Panc1 (cell line): Measurements from ENCODE around the gene RHBDF2. TPM values are rescaled to one million over a fixed set of nuclear protein-coding genes. Genes with fewer than 3 reads are reported as not detected.

Experiments used
- ATAC-seq: fragments of 200-7000 bp; cut with Tn5 transposase; 2 replicates; pipeline ENCODE4 v1.9.1; 2020; ENCODE audit warnings: mild to moderate bottlenecking, moderate library complexity
- BruUV-seq: library from RNA; stranded (reverse); fragments of 400-500 nt; replicated peaks from 2 replicates; lab custom pipeline; 2021; lab: Mats Ljungman, UMichigan
- CTCF ChIA-PET: fragments of 300-600 bp; sonication (Branson Sonifier 250); formaldehyde crosslinking; loops from one replicate; lab custom pipeline; 2022; ENCODE audit warnings: antibody characterized with exemption; lab: Charles Lee
- POLR2A ChIA-PET: fragments of 300-600 bp; sonication (Branson Sonifier 250); formaldehyde crosslinking; loops from one replicate; lab custom pipeline; 2022; ENCODE audit warnings: antibody characterized with exemption; lab: Charles Lee
- DNase-seq: peaks from one replicate; pipeline ENCODE4 v3.0.0-alpha.2; 2010; ENCODE audit warnings: low read depth, low spot score
- H3K27ac ChIP-seq: 2 replicates; pipeline ENCODE4 v1.5.1; 2011; ENCODE audit warnings: mild to moderate bottlenecking, low read length, inconsistent platforms
- H3K27me3 ChIP-seq: fragments of 200-500 bp; sonication (Bioruptor generic); 2 replicates; pipeline ENCODE4 v1.6.0; 2014; ENCODE audit warnings: low read length, inconsistent platforms; ENCODE audit not compliant: control insufficient read depth, insufficient read depth
- H3K36me3 ChIP-seq: fragments of 200-500 bp; sonication (Bioruptor generic); 2 replicates; pipeline ENCODE4 v1.5.1; 2014; ENCODE audit warnings: inconsistent platforms, mild to moderate bottlenecking, low read length, moderate library complexity; ENCODE audit not compliant: control insufficient read depth, insufficient read depth
- H3K4me1 ChIP-seq: 2 replicates; pipeline ENCODE4 v1.5.1; 2011; ENCODE audit warnings: inconsistent platforms, mild to moderate bottlenecking, low read length, moderate library complexity; ENCODE audit not compliant: control insufficient read depth, insufficient read depth
- H3K4me3 ChIP-seq, 2 experiments: 2 replicates each; pipeline ENCODE4 v1.5.1; 2011 to 2012; ENCODE audit warnings: low read depth in 2 of 2, low read length in 2 of 2, mild to moderate bottlenecking in 2 of 2, inconsistent platforms in 1 of 2, moderate library complexity in 1 of 2
- H3K9me3 ChIP-seq: fragments of 200-500 bp; sonication (Bioruptor generic); 2 replicates; pipeline ENCODE4 v1.5.1; 2014; ENCODE audit warnings: low read depth, mild to moderate bottlenecking, inconsistent platforms, low read length, moderate library complexity; ENCODE audit not compliant: control insufficient read depth, insufficient read depth
- POLR2AphosphoS5 ChIP-seq: IDR thresholded peaks from 2 replicates; pipeline ENCODE4 v1.6.1; 2012; ENCODE audit warnings: mild to moderate bottlenecking, low read depth, low read length, moderate library complexity
- SIN3A ChIP-seq: IDR thresholded peaks from 2 replicates; pipeline ENCODE4 v1.6.1; 2012; ENCODE audit warnings: low read depth, mild to moderate bottlenecking, low read length, moderate library complexity, borderline replicate concordance; ENCODE audit not compliant: insufficient read depth
- TCF7L2 ChIP-seq: IDR thresholded peaks from 2 replicates; pipeline ENCODE4 v1.6.1; 2011; ENCODE audit warnings: mild to moderate bottlenecking, low read depth, low read length, inconsistent platforms
- in situ Hi-C: cut with HindIII; loops from 2 replicates; pipeline ENCODE4 v1.10.0; 2016; ENCODE audit warnings: low sequenced_read_pairs, low pct_unique_long_range_greater_than_20kb
- intact Hi-C: fragments of 100-400 bp; cut with micrococcal nuclease; formaldehyde crosslinking; loops from one replicate; pipeline ENCODE4 v1.10.0; 2022; ENCODE audit not compliant: unreplicated experiment
- total RNA-seq: library from RNA; stranded (reverse); gene quantifications from one replicate; pipeline ENCODE4 v1.2.1, GENCODE V29; 2021; ENCODE audit not compliant: unreplicated experiment
- TF ChIP-seq, protein P1 (sequence below): fragments of 450-650 bp; IDR thresholded peaks from 2 replicates; pipeline ENCODE4 v1.5.1; 2017; ENCODE audit warnings: mild to moderate bottlenecking
- TF ChIP-seq, protein P2 (sequence below), 2 experiments: IDR thresholded peaks; 2 replicates each; pipeline ENCODE4 v1.6.1; 2011 to 2012; ENCODE audit warnings: low read depth in 2 of 2, control low read depth in 1 of 2, low read length in 1 of 2, mild to moderate bottlenecking in 1 of 2, moderate library complexity in 1 of 2; ENCODE audit not compliant: insufficient read depth in 1 of 2

The RHBDF2 gene
- total RNA-seq, 1 experiment from 2014 or later = 67.8 TPM

DNA sequence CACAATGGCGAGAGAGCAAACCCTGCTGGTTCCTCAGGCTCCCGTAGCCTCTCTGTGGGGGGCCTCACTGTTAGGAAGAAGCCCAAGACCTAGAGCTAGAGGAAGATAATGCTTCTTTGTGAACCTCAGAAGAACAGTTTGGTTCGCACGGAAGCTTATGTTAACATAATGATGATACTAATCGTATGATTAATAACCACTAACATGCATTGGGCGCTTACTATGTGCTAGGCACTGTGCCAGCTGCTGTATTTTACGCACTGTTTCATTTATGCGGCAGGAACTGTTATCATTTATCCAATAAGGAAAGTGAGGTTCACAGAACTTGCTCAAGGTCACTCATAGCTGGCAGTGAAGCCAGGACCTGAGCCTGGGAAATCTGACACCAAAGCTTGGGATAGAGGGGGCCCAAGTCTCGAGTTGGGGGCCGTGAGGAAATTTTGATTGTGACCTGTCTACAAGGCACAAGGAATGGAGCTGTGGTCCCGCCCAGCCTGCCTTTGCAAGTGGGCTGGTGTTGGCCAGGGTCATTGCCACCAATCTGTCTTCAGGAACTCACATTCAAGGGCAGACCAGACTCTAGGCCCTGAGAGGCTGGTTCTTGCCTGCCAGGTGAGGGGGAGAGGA, 45.4 kb upstream of the RHBDF2 start:
- Histone ChIP-seq H3K27me3 (no peaks in the 10 kb centered on the region), H3K27ac (peak overlapping the region; percentile 36; the same call in 1 of the 2 replicates), H3K36me3 (no peaks in the 10 kb centered on the region), H3K4me1 (peaks cover 30% of the 10 kb centered on the region), H3K4me3 (no peak overlapping the region), H3K9me3 (no peaks in the 10 kb centered on the region)
- CTCF ChIA-PET = interaction anchor here (0.6 to 2.2 kb wide), 5 partner anchors 11 to 199 kb away, joined by 3 to 11 read pairs (median 6); no protein-coding TSS in a partner anchor
- no peak for DNase-seq
- ATAC-seq = peak; percentile 68
- POLR2A ChIA-PET = interaction anchor here (0.6 kb wide), 1 partner anchor 181 kb away, joined by 4 read pairs; no protein-coding TSS in a partner anchor
- in situ Hi-C loops = no loop called here
- TF ChIP-seq, protein P1, sequence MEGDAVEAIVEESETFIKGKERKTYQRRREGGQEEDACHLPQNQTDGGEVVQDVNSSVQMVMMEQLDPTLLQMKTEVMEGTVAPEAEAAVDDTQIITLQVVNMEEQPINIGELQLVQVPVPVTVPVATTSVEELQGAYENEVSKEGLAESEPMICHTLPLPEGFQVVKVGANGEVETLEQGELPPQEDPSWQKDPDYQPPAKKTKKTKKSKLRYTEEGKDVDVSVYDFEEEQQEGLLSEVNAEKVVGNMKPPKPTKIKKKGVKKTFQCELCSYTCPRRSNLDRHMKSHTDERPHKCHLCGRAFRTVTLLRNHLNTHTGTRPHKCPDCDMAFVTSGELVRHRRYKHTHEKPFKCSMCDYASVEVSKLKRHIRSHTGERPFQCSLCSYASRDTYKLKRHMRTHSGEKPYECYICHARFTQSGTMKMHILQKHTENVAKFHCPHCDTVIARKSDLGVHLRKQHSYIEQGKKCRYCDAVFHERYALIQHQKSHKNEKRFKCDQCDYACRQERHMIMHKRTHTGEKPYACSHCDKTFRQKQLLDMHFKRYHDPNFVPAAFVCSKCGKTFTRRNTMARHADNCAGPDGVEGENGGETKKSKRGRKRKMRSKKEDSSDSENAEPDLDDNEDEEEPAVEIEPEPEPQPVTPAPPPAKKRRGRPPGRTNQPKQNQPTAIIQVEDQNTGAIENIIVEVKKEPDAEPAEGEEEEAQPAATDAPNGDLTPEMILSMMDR = no peak
- TF ChIP-seq TCF7L2 (no peak), POLR2AphosphoS5 (no peak), SIN3A (no peak)
- TF ChIP-seq, protein P2, sequence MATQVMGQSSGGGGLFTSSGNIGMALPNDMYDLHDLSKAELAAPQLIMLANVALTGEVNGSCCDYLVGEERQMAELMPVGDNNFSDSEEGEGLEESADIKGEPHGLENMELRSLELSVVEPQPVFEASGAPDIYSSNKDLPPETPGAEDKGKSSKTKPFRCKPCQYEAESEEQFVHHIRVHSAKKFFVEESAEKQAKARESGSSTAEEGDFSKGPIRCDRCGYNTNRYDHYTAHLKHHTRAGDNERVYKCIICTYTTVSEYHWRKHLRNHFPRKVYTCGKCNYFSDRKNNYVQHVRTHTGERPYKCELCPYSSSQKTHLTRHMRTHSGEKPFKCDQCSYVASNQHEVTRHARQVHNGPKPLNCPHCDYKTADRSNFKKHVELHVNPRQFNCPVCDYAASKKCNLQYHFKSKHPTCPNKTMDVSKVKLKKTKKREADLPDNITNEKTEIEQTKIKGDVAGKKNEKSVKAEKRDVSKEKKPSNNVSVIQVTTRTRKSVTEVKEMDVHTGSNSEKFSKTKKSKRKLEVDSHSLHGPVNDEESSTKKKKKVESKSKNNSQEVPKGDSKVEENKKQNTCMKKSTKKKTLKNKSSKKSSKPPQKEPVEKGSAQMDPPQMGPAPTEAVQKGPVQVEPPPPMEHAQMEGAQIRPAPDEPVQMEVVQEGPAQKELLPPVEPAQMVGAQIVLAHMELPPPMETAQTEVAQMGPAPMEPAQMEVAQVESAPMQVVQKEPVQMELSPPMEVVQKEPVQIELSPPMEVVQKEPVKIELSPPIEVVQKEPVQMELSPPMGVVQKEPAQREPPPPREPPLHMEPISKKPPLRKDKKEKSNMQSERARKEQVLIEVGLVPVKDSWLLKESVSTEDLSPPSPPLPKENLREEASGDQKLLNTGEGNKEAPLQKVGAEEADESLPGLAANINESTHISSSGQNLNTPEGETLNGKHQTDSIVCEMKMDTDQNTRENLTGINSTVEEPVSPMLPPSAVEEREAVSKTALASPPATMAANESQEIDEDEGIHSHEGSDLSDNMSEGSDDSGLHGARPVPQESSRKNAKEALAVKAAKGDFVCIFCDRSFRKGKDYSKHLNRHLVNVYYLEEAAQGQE (IDR thresholded peaks at IDR 0.05; ENCODE audit: insufficient read depth in 1 of 2, low read depth in 2 of 2, low read length in 1 of 2) = no peak
- no TSS peak for BruUV-seq
- intact Hi-C loops = loop anchor here (1.0 kb wide), 1 partner anchor 23 kb away; no protein-coding TSS in a partner anchor

DNA sequence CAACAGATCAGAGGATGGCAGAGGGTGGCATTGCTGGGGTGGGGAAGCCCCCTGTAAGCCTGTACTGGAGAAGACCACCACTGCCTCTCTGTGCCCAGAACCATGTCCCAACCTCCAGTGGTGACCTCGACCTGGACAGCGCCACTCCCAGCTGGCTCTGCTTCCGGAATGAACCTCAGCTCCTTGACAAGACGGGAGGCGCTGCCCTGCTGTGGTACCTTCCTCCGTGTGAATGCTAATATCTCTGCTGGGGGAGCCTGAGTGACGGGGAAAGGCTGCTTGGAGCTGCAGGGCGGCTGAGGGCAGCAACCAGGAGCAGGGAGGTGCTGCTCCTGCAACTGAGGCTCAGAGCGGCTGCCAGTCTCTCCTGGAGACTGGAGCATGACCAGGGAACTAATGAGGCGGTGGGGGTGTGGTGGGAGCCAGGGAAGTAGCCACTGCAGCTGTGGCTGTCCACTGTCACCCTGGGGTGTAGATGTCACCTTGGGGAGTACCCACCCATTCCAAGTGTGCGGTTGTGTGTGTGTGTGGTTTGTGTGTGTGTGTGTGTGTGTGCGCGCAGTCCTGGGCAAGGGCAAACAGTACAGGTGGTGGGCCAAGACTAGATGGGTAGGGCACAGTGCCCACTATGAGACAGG, 44.8 kb upstream of the RHBDF2 start:
- ATAC-seq (peak; percentile 2; the same call in 1 of the 2 replicates), DNase-seq (no peak)
- H3K9me3 ChIP-seq = no peaks in the 10 kb centered on the region
- in situ Hi-C loops (no loop called here), intact Hi-C loops (no loop called here)
- CTCF ChIA-PET = interaction anchor here (0.6 to 2.2 kb wide), 6 partner anchors 10 to 550 kb away, joined by 3 to 11 read pairs (median 6); no protein-coding TSS in a partner anchor
- TF ChIP-seq POLR2AphosphoS5 (no peak), SIN3A (no peak), TCF7L2 (no peak)
- TF ChIP-seq, protein P2 (IDR thresholded peaks at IDR 0.05; ENCODE audit: insufficient read depth in 1 of 2, low read depth in 2 of 2, low read length in 1 of 2) = no peak
- TF ChIP-seq, protein P1 = no peak
- POLR2A ChIA-PET = interaction anchor here (0.5 kb wide), 1 partner anchor 14 kb away, joined by 4 read pairs; no protein-coding TSS in a partner anchor
- H3K27me3 ChIP-seq = no peaks in the 10 kb centered on the region
- H3K27ac ChIP-seq = no peak overlapping the region
- BruUV-seq = no TSS peak
- peaks cover 24% of the 10 kb centered on the region for H3K4me1 ChIP-seq
- H3K4me3 ChIP-seq = no peak overlapping the region
- no peaks in the 10 kb centered on the region for H3K36me3 ChIP-seq
